GM18499 (cell line): Measurements from ENCODE around the gene SINHCAF.
A peak's percentile ranks its signal among the peaks of the same experiment; 100 is the strongest.

ENCODE experiments used
- ATAC-seq: cut with Tn5 transposase; IDR thresholded peaks from one replicate; pipeline ENCODE4 v1.9.1; 2021; ENCODE audit warnings: moderate number of reproducible peaks; ENCODE audit not compliant: insufficient read depth, unreplicated experiment

Gene SINHCAF

DNA sequence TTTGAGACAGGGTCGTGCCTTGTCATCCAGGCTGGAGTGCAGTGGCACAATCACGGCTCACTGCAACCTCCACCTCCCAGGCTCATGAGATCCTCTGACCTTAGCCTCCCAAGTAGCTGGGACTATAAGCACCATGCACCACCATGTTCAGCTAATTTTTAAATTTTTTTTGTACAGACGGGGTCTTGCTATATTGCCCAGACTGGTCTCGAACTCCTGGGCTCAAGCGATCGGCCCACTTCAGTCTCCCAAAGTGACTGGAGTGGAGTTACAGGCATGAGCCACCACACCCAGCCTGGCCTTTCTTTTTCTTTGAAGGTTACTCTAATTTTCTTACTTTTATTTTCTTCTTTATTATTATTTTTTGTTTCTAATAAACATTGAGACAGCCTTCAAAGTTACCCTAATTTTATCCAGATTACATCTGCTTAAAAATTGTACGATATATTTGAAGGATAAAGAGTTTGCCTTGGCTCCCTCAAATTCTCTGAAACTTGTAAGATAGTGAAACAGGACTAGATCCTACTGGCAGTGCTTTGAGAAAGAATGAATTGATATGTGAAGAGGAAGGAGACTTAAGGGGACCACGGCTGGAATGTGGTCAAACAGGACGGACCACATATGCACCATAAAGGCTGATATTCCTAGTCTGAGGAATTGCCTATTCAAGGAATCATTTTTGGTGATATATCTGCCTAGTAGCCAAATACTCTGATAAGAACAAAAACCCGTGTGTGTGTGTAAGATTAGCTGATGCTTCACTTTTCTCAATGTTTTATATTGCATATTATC is 14.1 kb upstream of the SINHCAF start:
- ATAC-seq: no peak

DNA sequence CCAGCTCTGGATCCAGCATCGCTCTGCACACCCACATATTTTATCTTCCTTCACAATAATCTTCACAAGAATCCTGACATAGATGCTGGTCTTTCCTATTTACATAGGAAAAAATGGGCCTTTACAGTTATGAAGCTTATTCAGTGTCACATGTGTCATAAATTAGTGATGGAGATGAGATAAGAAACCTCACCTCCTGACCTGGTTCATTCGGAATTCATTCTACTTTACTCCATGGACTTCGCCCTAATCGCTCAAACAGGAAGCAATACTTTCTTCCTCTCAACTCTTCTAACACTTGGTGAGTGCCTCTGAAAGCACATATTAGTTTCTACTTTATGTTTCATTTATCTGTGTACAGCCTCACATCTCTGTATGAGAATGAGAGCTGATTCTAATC is 12.0 kb upstream of the SINHCAF start:
- ATAC-seq: no peak

DNA sequence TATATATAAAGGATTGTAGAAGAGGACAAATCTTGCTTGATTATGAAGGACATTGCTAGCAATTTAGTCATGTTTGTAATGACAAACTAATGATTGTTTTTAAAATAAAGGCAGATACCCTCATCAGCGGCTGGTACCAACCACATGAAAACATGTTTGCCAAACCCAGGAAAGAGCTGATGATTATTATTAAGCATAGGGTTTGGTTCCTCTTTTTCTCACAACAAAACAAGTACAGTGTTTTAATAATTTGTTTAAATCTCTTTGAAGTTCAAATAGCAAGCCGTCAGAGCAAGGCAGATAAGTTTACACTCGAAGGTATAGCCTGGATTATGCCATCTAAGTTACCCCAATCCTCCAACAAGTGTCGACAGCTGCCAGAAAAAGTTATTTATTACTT is 5.3 kb upstream of the SINHCAF start:
- no peak for ATAC-seq

DNA sequence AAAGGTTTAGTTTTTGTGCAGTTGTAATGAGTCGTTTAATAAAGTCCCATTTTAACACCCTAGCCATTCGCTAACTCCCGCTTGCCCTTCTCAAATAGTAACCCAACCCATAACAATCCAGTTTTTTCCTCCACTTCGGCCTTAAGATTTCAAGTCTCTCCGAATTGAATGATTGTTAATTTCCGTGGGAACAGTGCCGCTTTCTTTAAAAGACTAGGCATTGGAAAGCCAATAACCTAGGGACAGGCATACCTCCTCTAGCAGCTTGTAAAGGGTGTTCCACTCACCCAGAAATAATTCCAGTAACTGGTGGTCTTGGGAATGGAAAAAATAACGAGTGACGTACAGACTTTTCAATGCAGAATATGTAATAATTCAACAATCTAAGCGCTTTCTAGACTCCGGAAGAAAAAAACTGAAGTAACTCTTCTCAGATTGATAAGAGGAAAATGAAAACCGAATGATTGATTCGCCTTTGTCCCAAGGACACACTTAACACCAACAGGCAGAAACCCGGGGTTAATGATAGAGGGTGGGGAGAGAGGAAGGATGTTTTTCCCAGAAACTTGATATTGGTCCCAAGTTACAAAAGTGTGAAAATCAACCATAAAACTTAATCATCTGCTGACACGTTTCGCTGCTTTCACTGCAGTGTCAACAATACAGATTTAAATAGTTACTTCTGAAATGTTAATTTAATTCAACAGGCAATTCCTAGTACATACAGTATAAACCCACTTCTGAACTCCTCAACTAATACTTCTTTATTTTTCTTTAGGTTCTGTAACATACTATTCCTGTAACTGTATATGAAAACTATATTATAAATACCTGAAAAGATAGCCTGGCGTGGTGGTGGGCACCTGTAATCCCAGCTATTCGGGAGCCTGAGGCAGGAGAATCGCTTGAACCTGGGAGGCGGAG is 1.0 kb upstream of the SINHCAF start:
- no peak for ATAC-seq

DNA sequence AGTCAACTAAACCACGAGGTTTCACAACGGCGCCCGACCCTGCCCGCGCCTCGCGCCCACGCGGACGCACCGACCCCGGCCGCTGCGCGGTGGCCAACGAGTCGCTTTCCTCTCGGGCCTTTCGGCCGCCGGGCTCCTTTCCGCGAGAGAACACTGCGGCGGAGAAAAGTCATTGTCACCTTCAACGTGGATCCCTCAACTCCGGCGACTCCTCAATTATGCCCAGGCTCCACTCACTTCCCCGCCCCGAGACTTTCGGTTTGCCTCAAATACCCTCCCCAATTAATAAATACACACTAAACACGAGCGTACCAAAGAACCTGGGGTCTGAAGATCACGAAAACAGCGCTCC is 450 bp downstream of the SINHCAF start:
- no peak for ATAC-seq

DNA sequence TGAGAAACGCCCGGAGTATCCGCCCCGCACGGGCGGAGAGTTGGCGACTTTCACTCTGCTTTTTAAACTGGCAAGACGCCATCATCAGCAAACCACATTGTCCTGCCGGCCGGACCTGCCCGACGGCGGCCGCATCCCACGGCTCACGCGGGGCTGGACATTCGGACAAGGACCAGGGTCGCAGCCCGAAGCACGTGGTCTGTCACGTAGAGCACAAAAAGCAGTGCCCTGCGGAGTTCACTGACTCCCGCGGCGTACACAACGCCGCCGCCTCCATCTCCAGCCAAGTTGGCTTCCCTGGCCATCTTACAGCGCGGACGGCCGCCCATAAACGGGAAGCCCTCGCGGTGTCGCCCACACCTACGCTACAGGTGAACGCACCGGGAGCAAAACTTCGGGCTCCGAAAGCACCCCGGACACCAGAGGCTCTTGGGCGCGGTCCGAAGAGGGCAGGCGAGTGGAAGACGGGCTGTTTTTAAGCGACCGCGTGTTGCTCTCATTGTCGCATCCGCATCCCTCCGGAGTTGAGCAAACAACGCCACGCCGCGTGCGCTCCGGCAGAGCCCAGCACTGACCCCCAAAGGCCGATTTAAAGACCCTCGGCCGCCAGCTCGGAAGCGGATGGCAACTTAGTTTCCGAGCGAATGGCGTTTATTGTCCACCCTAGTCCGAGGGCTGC is 966 bp downstream of the SINHCAF start:
- no peak for ATAC-seq

DNA sequence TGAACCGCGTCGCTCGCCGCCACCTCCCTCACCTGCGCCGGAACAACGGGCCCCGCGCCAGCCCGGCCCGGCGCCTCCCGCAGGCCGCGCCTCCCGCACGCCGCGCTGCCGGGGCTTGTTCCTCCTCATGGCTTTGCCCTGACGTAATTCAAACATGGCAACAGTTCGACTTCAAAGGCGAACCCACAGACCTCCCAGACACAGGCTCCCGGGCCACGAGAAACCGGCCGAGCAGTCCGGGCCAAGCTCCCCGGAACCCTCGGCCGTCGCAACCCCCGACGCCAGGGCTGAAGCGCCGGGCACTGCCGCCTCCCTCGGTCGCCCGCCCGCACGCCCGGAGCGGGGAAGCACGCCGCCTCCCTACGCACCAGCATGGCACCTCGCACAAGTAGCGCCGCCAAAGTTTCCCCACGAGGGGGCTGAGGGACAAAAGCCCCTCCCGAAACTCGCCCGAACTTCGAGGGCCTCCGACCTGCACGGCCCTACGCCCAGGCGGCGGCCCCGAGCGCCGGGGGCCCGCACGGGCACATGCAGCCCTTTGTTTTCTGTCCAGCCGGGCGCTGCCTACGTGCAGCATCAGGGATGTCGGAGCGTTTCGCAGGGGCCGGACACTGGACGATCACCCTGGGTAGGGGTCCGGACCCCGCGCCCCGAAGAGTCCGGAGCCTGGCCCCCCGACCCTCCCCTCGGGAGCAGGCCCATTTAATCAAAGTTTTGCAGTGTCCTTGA is 1.7 kb downstream of the SINHCAF start:
- peak; percentile 27 for ATAC-seq

DNA sequence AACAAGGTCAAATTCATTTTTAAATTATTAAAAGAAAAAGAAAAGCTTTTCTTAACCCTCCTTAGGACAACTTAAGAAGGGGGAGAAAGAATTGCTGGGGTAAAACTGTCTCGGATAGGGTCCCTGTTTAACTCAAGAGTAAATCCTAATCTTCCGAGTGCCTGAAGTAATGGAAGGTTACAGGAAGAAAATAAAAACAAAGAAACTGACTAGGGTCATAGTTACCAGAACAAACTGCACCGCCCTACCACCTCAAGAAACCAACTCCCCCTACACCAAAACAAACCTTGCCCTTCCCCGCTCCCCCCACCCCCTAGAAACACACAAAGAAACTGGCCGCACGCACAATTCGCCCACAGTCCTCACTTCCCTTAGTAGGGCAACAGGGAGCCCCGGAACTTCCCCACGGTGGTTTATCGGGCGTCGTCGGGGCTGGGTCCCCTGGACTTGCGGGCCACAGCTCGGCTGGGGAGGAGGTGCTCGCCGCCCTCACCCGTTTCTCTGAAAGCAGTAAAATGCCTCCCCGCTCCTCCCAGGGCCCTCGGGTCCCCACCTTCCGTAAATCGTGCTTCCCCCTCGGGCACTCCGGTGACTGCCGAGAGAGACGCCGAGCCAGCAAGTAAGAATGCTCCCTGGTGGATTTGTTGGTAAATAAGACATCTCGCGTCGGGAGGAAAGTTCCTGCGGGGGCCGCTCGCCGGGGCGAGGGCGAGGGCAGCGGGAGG is 2.4 kb downstream of the SINHCAF start:
- ATAC-seq: peak; percentile 10

DNA sequence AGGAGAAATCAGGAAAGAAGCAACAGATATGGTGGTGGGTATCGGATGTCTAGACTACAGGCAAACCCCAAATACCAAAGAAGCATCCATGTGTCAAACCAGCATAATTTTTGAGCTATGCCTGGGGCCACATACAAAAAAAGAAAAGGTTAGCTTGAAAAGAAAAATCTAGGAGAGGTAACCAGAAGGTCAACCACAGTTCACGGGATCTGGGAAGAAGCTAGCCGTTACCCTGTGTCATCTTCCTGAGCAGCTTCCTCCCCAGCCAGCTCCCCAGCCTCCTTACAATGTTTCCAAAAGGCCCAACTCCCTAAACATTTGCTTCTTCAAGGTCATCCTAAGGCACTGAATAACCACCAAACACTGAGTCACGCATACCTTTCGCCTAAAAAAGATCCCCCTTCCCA is 3.1 kb downstream of the SINHCAF start:
- no peak for ATAC-seq

DNA sequence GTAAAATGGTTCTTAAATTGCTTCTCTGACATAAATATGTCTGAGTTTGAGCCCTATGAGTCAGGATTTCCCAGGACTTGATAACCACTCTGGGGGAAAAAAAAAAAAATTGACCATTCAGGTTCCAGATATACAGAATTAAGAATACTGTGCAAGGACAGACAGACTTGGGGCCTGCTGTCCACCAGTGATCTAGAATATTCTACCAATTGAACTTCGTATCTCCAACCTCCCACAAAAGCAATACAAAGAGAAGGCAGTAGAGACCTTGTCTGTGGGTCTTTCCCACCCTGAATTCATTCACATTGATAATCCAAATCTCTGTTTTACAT is 4.1 kb downstream of the SINHCAF start:
- ATAC-seq: no peak

DNA sequence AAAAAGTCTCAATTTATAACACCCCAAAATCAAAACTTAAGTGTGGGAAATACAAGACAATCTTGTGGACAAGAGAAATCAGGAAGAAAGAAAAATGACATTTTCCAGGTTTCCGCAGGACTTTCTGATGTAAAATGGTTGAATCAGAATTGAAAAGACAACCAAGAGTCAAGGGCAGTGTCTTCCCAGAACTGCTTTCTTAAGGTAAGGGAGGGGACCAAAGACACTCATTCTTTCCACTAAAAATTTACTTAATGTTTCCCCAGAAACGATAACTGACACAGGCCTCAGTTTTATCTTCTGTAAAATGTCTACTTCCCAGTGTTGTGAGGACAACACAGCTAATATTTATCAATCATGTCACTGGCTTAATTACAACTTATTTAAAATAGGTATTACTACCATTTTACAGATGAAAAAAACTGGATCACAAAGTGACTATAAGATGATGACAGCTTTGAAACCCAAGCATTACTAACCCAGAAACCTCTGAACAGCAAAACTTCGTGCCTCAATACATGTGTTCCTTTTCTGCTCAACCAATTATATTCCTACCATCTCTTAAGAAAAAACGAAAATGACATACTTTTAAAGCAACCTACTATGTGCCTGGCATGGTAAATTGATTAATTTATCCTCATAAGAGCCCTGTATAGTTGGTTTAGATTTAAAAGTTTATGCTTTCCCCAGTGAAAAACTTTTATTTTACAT is 4.6 kb downstream of the SINHCAF start:
- ATAC-seq: no peak

DNA sequence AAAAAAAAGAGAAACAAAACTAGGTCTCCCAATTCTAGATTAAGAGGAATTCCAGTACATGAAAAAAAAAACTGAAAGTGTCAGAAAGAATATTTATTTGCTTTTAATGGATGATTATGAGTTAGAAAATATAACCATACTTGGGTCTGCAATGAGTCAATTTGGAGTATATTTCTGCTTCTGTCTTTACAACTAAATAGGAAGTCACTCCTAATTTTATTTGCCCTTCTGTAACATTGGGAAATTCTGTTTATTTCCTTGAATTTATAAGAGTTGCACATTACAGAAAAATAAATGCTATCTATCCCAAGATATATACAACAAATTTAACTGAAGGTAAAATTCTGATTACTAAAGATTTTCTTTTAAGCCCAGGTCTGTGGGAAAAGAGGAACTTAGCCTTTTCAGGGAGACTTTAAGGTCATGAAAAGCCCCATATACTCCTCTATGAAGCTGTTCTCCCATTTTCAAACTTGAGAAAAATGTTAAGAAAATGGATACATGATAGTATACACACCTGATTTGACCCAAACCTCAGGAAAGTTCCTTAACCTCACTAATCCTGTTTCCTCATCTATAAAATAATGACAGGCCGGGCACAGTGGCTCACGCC is 7.2 kb downstream of the SINHCAF start:
- ATAC-seq: no peak

DNA sequence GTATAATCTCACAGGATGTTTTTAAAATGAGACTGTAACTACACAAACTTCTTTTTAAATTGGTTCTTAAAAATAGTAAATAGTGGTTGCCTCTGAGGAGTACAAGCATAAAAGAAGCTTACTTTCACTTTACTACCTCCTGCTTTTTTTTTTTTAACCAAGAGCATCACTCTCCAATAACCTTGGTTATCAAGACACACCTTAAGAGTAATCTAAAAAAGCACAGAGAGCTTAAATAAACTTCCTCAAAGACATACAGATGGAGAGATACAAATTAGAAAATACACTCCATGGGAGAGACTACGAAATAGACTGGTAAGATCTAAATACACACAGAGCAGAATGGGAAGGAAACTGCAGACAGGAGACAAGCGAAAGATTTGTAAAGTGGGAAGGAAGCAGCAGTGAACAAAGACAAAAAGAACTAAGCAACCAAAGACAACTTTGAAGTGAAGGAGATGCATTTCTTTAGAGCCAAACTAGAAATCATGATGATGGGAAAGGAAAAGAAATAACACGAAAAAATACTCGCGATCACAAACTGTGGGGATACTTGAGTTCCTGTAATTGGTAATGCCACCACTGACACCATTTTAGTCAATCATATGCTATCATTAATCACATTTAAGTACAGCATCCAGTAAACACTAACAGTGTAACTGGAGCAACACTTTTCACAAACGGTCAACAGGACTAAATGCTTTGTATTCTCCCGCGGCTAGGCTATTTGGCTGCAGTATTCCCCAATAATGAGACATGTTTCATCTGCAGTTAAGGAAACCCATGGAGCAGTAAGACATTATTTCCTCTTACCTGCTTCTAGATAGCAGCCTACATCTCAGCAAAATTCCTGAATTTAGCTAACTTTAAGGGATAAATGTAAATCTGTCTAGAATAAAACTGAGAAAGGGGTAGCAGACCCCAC is 8.2 kb downstream of the SINHCAF start:
- ATAC-seq: no peak

DNA sequence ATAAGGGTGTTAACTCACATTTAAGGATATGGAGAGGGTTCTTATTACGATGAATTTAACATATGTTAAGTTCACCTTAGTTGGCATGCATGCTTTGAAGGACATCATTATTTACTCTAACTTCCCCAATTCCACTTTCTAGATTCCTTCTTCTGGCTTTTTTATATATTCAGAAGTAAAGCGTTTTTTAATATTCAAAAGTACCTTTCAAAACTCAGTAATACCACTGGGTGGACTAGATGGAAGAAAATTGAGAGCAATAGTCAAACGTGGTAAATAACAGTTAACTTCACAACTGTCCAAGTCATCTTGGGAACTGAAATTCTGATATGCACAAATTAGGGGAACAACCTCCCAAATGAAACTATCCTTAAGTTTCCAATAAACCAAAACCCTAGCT is 9.1 kb downstream of the SINHCAF start:
- no peak for ATAC-seq

DNA sequence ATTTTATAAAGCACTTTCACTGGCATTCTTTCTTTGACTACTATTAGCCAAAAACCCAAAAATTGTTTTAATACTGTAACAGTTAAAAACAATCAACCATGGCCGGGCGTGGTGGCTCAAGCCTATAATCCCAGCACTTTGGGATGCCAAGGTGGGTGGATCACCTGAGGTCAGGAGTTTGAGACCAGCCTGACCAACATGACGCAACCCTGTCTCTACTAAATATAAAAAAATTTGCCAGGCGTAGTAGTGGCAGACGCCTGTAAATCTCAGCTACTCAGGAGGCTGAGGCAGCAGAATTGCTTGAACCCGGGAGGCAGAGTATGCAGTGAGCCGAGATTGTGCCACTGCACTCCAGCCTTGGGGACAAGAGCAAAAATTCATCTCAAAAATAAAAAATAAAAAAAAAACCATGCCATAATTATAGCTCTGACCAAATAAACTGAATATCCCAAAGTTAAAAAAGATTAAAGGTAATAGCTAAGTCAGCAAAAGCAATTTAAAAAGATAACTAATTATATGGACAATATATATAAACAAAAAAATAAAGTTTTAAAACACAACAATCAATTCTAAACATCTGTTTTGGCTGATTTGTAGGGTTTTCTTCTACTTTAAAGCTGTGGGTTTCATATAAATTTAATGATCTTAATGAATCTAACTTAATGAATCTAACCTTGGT is 10.0 kb downstream of the SINHCAF start:
- no peak for ATAC-seq

DNA sequence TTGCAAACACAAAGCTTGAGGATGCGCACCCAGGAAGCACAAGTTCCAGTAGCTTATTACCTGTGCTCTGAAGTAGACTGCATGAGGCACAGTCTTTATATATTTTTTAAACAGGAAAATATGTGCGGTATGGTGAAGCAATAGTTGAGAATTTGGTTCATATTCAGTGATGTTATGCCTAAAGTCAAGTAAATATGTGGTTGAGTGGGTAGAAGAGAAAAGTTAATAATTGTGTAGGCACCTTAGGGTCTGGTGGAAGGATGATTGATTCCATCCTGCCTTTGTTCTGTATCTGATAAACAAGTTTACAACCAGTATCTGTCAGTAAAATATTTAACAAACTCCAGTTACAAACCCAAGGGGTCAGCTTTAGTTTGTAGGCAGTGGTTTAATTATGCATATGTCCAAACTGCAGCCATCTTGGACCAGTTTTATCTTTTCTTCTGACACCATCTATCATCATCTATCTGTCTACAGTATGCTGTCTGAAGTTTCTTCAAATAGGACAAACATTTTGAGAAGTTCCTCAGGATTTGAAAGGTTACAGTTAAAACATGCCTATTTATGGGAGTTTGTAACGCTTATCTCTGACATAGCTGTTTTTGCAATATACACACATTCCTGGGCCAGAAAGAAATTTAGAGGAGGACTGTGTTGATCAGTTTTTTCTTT is 10.8 kb downstream of the SINHCAF start:
- no peak for ATAC-seq

DNA sequence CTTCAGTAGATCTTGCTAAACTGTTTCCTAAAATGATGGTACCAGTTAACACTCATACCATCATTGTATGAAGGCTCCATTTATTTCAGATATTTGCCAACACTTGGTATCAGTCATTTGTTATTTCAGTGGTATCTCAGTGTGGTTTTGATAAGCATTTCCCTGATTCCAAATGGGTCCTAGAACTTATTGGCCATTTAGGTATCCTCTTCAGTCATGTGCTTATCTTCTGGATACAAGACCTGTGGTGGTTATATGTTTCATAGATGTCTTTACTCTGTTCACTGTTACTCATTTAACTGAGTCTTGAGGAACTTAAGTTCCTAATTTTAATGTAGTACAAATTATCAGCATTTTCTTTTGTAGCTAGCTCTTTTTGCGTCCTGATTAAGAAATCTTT is 13.5 kb downstream of the SINHCAF start:
- ATAC-seq: no peak
